HEK293T (cell line): ENCODE measurements around the gene TMEM161B.

Experiments used
- CTBP1 ChIP-seq: fragments of 450-650 bp; IDR thresholded peaks from 2 replicates; pipeline ENCODE4 v1.6.1; 2016; ENCODE audit warnings: borderline replicate concordance
- FOXM1 ChIP-seq: fragments of 450-650 bp; IDR thresholded peaks from 2 replicates; pipeline ENCODE4 v1.6.1; 2017; ENCODE audit warnings: mild to moderate bottlenecking, borderline replicate concordance
- L3MBTL2 ChIP-seq: fragments of 450-650 bp; conservative IDR thresholded peaks from 2 replicates; pipeline ENCODE4 v1.6.1; 2016; ENCODE audit warnings: mild to moderate bottlenecking
- LEF1 ChIP-seq: fragments of 450-650 bp; IDR thresholded peaks from 2 replicates; pipeline ENCODE4 v1.6.1; 2017; ENCODE audit warnings: mild to moderate bottlenecking, borderline replicate concordance
- ZNF384 ChIP-seq: fragments of 450-650 bp; IDR thresholded peaks from 2 replicates; pipeline ENCODE4 v1.6.1; 2016

- TF ChIP-seq FOXM1 = no peak
- no peak for TF ChIP-seq L3MBTL2
- no peak for TF ChIP-seq ZNF384
- no peak for TF ChIP-seq LEF1
- TF ChIP-seq CTBP1 = no peak
Measured at GRCh38 chr5:88235346-88235745, 33.3 kb downstream of the TMEM161B start.
